Endothelial cell of hepatic sinusoid (primary cell): Measurements from ENCODE around the gene PFKM.

Experiments used
- in situ Hi-C: cut with HindIII; loops from 2 replicates; pipeline ENCODE4 v1.10.0; 2017; ENCODE audit warnings: low sequenced_read_pairs

PFKM gene

DNA sequence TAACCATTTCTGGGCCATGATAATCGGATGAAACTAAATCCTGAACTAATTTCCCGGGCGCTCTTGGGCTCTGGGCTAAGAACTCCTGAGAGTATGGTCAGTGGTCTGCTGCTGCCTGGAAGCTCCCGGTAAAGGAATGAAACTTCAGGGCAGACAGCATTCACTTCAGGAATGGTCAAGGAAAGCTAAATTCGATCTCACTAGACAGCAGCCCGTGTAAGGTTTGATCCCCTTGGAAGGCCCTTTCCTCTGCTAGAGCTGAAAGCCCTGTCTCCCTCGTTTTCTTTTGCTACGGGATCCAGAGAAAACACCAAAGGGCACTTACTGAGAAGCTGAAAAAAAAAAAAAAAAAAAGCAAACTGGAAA is 37.5 kb downstream of the PFKM start:
- in situ Hi-C loops: no loop called here

- in situ Hi-C loops: no loop called here
These were observed 38.1 kb downstream of the PFKM start, which contains the start of gene ASB8 for GRCh38 chr12:48157018-48157888. Gene ASB8, minus strand, starts transcription at chr12:48157515. Its CDS starts 4,019 bp downstream, at chr12:48153496.

GRCh38 chr12:48157889-48158370 is 38.8 kb downstream of the PFKM start:
- in situ Hi-C loops: no loop called here

DNA sequence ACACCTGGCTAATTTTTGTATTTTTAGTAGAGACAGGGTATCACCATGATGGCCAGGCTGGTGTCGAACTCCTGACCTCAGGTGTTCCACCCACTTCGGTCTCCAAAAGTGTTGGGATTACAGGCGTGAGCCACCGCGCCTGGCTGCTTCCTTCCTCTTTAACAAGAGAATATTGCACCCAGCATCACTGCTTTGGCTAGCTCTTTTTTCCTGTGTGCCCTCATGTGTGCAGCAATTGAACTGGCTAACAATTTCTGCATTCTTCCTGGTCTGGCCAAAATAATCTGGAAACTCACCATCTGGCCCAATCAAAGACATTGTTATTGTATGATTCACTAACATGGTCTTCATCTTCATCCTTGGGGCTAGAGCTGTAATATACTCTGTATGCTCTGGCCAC is 40.9 kb downstream of the PFKM start:
- in situ Hi-C loops: no loop called here

GRCh38 chr12:48160807-48161206 is 41.6 kb downstream of the PFKM start:
- in situ Hi-C loops: no loop called here

DNA sequence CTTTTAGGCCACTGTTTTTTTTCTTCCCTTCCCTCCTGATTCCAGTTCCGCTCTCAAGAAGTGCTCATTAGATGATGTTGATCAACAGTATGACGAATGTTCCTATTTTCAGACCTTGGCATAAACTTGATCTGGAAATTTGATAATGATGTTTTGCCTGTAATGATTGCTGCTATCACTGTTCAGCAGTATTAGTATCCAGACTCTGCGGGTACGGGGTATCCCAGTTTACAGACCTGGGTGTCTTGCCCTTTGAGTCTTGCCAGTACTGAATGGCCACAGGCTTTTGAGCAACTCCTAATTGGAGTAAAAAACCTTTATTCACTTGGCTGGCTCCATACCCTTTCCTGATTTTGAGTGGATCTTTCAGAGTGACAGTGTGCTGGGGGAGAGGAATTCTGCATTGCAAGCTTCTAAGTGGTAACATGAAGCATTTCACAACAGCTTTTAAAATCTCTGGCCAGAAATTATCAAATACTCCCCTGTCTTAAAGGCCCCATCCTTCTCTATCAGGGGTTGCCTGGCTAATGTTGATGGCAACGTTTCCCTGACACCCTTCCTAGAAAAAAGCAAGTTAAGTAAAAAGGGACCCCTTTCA is 44.1 kb downstream of the PFKM start:
- in situ Hi-C loops: no loop called here

GRCh38 chr12:48164451-48164850 is 45.3 kb downstream of the PFKM start:
- in situ Hi-C loops: no loop called here

DNA sequence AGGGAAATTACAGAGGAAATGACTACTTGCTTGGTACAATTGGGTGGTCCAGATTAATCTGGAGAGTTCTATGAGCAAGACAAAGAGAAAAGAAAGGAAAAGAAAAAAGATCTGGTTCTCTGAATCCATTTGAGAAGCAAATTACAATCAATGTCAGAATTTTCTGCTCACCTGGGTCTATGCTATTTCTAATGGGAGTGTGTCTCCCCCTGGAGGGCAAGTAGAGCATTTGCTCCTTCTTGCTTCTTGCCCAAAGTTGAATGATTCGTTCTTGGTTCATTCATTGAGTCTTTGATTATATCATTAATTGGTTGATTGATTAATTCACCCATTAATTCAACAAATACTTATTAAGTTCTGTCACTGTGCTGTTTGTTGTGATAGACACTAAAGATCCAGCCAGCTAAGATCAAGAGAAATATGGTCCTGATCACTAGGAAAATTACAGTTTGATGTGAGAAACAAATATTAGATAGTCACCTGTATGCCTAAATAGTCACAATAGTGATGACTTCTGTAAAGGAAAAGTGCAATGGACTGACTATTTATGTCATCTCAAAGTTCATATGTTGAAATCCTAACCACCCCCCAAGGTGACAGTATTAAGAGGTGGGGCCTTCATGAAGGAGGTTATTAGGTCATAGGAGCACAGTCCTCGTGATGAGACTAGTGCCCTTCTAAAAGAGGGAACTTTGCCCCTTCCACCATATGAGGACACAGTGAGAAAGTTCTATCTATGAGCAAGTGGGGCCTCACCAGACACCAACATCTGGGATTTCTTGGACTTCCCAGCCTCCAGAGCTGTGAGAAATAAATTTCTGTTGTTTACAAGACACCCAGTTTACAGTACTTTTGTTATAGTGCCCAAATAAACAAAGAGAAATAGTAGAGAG is 46.2 kb downstream of the PFKM start:
- in situ Hi-C loops: no loop called here

GRCh38 chr12:48169011-48169410 is 49.8 kb downstream of the PFKM start:
- in situ Hi-C loops: no loop called here

DNA sequence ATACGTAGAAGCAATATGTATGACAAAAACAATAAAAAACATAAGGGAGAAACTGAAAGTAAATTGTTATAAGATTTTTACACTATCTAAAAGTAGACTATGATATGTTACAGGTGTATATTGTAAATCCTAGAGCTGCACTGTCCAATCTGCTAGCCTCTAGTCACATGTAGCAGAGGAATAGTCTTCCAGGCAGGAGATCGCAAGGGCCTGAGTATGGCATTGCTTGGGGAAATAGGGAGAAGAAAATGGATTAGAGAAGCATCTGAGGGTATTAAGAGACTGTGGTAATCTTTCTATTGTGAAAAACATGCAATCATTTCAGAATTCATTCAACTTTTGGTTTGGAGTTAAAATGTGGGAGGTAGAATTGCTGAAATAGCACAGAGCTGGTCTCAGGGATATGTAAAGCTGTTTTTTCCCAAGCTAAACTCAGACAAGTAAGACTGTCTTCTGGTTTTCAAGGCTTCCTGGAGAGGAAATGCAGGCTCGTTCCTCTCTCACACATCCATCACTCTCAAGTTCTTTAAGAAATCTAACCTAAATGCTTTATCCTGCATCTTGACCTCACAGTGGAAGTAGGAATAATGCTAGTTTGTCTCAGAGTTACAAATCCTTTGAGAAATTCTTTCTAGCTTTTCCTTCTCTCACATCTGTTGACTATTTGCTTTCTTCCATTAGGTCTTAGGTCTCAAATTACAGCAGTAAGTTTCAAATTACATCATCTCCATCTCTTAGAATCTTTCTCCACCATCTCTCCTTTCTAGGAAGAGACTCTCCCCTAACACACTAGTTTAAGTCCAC is 56.7 kb downstream of the PFKM start:
- in situ Hi-C loops: no loop called here

DNA sequence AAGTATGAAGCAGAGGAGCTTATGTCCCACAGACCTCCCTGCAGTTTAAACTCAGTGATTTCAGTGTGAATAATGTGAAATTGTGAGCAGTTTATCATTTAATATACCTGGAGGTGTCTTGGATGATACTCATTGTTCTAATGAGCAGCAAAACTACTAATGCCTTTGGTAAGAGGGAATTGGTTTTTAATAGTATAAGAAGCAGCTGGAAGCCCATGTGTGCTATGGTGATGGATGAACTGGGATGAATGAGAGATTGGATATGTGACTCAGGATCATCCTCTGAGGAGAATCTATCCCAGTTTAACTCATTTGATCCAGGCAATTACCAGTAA is 57.2 kb downstream of the PFKM start:
- in situ Hi-C loops: no loop called here

DNA sequence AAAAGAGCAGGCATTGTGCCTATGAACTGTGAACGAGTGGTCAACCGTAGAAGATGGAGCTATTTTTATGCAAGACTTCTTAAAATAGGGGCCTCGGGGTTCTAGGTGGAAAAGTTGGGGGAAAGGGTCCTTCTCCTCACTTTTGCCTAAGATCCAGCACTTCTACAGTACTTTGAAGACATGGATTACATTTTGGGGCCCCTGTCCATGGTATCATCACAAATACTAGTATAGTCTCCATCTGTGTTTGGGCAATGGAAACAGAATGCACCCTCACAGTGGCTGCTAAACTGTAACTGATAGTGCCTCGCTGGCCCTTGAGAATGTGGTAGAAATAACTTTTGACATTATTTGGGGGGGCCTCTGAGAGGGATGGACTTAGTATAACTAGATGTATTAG is 58.8 kb downstream of the PFKM start:
- in situ Hi-C loops: no loop called here

DNA sequence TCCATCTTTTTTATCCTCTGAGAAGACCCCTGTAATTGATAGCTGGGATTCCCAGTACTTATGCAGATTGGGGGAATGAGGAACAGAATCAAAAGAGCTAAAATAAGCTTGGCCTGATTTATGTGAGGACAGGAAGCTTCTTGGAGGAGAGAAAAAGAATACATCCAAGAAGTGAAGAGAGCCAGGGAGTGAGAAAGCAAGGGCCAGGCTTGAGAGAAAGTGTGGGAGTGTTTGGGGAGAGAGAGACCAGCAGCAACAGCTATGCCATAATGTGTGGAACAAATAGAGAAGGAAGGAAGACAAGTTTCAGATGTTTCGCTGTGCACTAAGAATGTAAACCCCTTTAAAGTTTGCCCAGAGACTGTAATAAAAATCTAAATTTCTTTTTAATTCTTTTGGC is 60.3 kb downstream of the PFKM start:
- in situ Hi-C loops: no loop called here

DNA sequence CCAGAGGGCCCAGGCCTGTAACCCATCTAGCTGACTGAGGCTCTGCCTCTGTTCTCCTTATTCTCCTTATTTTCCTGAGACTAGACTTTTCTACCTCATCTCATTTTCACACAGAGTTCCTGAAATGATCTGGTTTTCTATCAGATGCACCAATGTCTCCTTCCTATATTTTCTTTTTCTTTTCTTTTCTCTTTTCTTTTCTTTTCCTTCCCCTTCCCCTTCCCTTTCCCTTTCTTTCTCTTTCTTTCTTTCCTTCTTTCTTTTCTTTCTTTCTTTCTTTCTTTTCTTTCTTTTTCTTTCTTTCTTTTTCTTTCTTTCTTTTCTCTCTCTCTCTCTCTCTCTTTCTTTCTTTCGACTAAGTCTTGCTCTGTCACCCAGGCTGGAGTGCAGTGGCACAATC is 61.3 kb downstream of the PFKM start:
- in situ Hi-C loops: no loop called here

DNA sequence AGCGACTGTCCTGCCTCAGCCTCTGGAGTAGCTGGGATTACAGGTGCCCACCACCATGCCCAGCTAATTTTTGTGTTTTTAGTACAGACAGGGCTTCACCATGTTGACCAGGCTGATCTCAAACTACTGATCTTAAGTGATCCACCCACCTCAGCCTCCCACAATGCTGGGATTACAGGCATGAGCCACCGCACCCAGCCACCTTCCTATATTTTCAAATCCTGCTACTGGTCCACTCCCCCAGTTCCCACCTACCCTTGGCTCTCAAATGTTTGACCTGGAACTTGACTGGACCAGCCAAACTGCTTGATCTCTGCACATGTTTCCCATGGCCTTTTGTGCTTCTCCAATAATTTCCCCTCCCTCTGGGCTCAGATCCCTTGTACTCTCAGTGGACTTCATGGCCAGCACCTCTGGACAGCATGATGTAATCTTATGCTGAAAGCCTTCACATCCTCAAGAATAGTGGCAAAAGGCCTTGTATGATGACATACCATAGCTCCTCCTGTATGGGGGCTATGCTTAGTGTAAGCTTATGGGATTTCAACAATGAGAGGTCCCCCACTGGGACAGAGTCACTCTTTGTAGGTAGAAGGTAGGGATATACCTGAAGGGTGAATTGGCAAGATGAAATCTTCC is 61.8 kb downstream of the PFKM start:
- in situ Hi-C loops: no loop called here

DNA sequence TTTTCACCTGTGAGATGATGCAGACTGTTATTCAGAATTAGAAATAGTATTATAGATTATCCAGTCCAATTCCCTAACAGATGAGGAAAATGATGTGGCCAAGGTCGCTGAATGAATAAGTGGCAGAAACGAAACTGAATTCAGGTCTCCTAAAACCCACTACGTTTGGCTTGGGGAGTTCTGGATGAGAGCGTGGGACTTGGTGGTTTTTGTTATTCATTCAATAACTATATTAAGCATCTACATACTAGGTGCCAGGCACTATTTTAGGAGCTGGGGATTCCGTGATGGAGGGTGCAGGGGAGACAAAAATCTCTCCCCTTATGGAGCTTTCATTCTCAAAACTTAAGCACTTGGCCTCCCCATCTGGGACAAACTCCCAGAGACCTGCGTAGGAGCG is 63.5 kb downstream of the PFKM start:
- in situ Hi-C loops: no loop called here

GRCh38 chr12:48183091-48183875 is 64.1 kb downstream of the PFKM start, which contains the start of gene CCDC184:
Gene CCDC184, plus strand, starts transcription at chr12:48183644. Its CDS starts 479 bp downstream, at chr12:48184123.
- in situ Hi-C loops: no loop called here

DNA sequence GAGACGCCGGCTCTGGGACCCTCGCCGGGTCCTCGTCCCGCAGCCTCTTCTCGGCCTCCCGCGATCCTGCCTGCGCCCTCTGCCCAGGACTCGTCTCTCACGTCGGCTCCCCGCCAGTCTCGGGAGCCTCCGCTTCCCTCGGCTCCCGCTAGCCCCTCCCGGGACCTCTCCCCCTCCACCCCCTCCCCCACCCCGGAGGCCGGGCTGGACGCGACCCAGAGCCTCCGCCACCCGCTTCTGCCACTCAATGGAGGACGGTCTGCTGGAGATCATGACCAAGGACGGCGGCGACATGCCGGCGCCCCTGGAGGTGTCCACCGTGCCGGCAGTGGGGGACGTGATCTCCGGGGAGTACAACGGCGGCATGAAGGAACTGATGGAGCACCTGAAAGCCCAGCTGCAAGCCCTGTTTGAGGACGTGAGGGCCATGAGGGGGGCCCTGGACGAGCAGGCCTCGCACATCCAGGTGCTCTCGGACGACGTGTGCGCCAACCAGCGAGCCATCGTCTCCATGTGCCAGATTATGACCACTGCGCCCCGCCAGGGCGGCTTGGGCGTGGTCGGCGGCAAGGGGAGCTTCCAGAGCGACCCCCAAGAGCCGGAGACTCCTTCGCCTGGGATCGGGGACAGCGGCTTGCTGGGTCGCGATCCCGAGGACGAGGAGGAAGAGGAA is 64.8 kb downstream of the PFKM start:
- in situ Hi-C loops: no loop called here

DNA sequence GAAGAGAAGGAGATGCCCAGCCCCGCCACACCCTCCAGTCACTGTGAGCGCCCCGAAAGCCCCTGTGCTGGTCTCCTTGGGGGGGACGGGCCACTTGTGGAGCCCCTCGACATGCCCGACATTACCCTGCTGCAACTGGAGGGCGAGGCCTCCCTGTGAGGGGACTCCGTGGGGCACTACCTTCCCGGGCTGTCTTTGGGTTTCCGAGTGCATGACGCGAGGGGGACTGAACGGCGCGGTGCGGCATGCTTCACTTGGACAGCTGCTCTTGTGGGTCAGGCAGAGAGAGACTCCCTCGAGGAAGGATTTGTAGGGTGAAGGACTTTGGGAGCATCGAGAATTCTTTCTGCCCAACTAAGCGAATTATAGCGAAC is 65.4 kb downstream of the PFKM start:
- in situ Hi-C loops: no loop called here
